ENCODE measurements around the gene ZNF414. TPM values are rescaled to one million over a fixed set of nuclear protein-coding genes. Genes with fewer than 3 reads are reported as not detected.
"Not testable (repeated sequence)": the region's sequence is repeated elsewhere in the genome, so short reads cannot be mapped to it uniquely, and the experiment has no call there.

The ZNF414 gene
- total and polyA plus RNA-seq, 10 of the 15 experiments (the other 5 are each of a cell fraction or from before 2014, with no cell fraction given): 0.16 to 23.7 (median 5.3) TPM; not detected in 1

- H3K27ac ChIP-seq (ENCODE audit: control insufficient read depth, insufficient read depth): no peak overlapping the region
- in situ Hi-C loops (cut with MboI) (no loop called here), intact Hi-C loops (cut with micrococcal nuclease; ENCODE audit: unreplicated experiment) (loop anchor here (2.0 kb wide), 1 partner anchor 61 kb away; the partner anchor contains the start of gene MYO1F)
- DNase-seq (ENCODE audit: low read depth, low spot score) (no peak), ATAC-seq (no peak), FAIRE-seq (no peak)
- H2AFZ ChIP-seq (ENCODE audit: control insufficient read depth, low read depth, low read length): no peak overlapping the region
- SMC1A ChIA-PET (ENCODE audit: uncharacterized antibody, unreplicated experiment): no interaction called here
- POLR2A ChIA-PET: no interaction called here
- H3K27me3 ChIP-seq (replicated peaks in 1 of 2; ENCODE audit: control insufficient read depth in 2 of 2, insufficient read depth in 2 of 2, low read length in 1 of 2): no peaks in the 10 kb centered on the region
- no peak overlapping the region for H3K4me3 ChIP-seq
- no peaks in the 10 kb centered on the region for H3K9me3 ChIP-seq (replicated peaks; ENCODE audit: control insufficient read depth, insufficient read depth, low read length)
- no peaks in the 10 kb centered on the region for H4K20me1 ChIP-seq (ENCODE audit: control insufficient read depth, insufficient read depth)
- RAD21 ChIA-PET (ENCODE audit: unreplicated experiment): no interaction called here
- H3K9ac ChIP-seq (ENCODE audit: control insufficient read depth, insufficient read depth, low read length): no peak overlapping the region
- H3K36me3 ChIP-seq (ENCODE audit: control insufficient read depth in 2 of 2, insufficient read depth in 2 of 2, low read length in 1 of 2): no peaks in the 10 kb centered on the region
- WGBS (ENCODE audit: insufficient coverage, insufficient replicate concordance, low lambda C conversion rate, missing lambda C conversion rate): 79% methylated on average over 11 of the region's 11 CpGs
- CTCF ChIA-PET: no interaction called here
- H3K79me2 ChIP-seq (ENCODE audit: control insufficient read depth, insufficient read depth, low read length): peaks cover 2% of the 10 kb centered on the region
- TF ChIP-seq MTA2 (IDR thresholded peaks at IDR 0.05; ENCODE audit: low read depth): no peak
- BruUV-seq (replicated peaks): no TSS peak
- peaks cover 11% of the 10 kb centered on the region; the same call in 1 of the 2 replicates for H3K4me1 ChIP-seq (ENCODE audit: control insufficient read depth, insufficient read depth, low read length)
- H3K4me2 ChIP-seq (ENCODE audit: control insufficient read depth, insufficient read depth): no peak overlapping the region
These were observed 1.4 kb upstream of the ZNF414 start for GRCh38 chr19:8515317-8515716.

- intact Hi-C loops (cut with micrococcal nuclease; ENCODE audit: unreplicated experiment): loop anchor here (2.0 kb wide), 1 partner anchor 62 kb away; the partner anchor contains the start of gene MYO1F
- peak overlapping the region; percentile 86 for H3K9ac ChIP-seq (ENCODE audit: control insufficient read depth, insufficient read depth, low read length)
- ChIA-PET CTCF (interaction anchor here (0.6 to 1.9 kb wide), 9 partner anchors 9 to 571 kb away, joined by 3 to 18 read pairs (median 5); partner anchors contain the start of genes ELAVL1, MARCHF2, RAB11B and TIMM44), RAD21 (ENCODE audit: unreplicated experiment) (interaction anchor here (0.7 to 2.5 kb wide), 10 partner anchors 10 to 124 kb away, joined by 3 to 17 read pairs (median 4); partner anchors contain the start of genes MARCHF2, MYO1F and RAB11B), POLR2A (interaction anchor here (0.6 to 2.0 kb wide), 7 partner anchors 9 to 194 kb away, joined by 3 to 8 read pairs (median 6); partner anchors contain the start of genes HNRNPM, MYO1F, NDUFA7 and RPS28), SMC1A (ENCODE audit: uncharacterized antibody, unreplicated experiment) (interaction anchor here (1.1 to 1.5 kb wide), 2 partner anchors 55 to 64 kb away, joined by 5 read pairs; no protein-coding TSS in a partner anchor)
- DNase-seq (ENCODE audit: low read depth, low spot score); in situ Hi-C loops (cut with MboI); H4K20me1 ChIP-seq (ENCODE audit: control insufficient read depth, insufficient read depth); H3K36me3 ChIP-seq (ENCODE audit: control insufficient read depth in 2 of 2, insufficient read depth in 2 of 2, low read length in 1 of 2); H3K79me2 ChIP-seq (ENCODE audit: control insufficient read depth, insufficient read depth, low read length); H3K27ac ChIP-seq (ENCODE audit: control insufficient read depth, insufficient read depth); FAIRE-seq; H3K27me3 ChIP-seq (replicated peaks in 1 of 2; ENCODE audit: control insufficient read depth in 2 of 2, insufficient read depth in 2 of 2, low read length in 1 of 2); H3K9me3 ChIP-seq (replicated peaks; ENCODE audit: control insufficient read depth, insufficient read depth, low read length); ATAC-seq; H2AFZ ChIP-seq (ENCODE audit: control insufficient read depth, low read depth, low read length): not testable (repeated sequence)
- peak overlapping the region; percentile 75; the same call in 1 of the 2 replicates for H3K4me2 ChIP-seq (ENCODE audit: control insufficient read depth, insufficient read depth)
- peak overlapping the region; percentile 67; the same call in 1 of the 2 replicates for H3K4me3 ChIP-seq
- BruUV-seq (replicated peaks): TSS peak; percentile 97
- TF ChIP-seq NR2F1 (conservative IDR thresholded peaks at IDR 0.05) (peak; percentile 91), MLLT1 (IDR thresholded peaks at IDR 0.05) (peak; percentile 41; the same call in 1 of the 2 replicates)
- H3K4me1 ChIP-seq (ENCODE audit: control insufficient read depth, insufficient read depth, low read length): peaks cover 11% of the 10 kb centered on the region; the same call in 1 of the 2 replicates
- 56% methylated on average over 21 of the region's 21 CpGs for WGBS (ENCODE audit: insufficient coverage, insufficient replicate concordance, low lambda C conversion rate, missing lambda C conversion rate)
These were observed 590 bp upstream of the ZNF414 start for GRCh38 chr19:8514505-8515009.

Measured in GM12878 (cell line).